Glomerular endothelial cell (primary cell): ENCODE measurements around the gene AP5B1. TPM values are rescaled to one million over a fixed set of nuclear protein-coding genes. Genes with fewer than 3 reads are reported as not detected.

ENCODE experiments used
- DNase-seq: peaks from one replicate; pipeline ENCODE4 v3.0.0-alpha.2; 2011; ENCODE audit warnings: low read depth, low spot score; ENCODE audit errors: extremely low read depth
- total RNA-seq: library from RNA; depleted of rRNA; stranded (reverse); fragments of >200 nt; gene quantifications from 2 replicates; pipeline ENCODE4 v1.2.3, GENCODE V29; 2015

Gene AP5B1
- total RNA-seq, 1 donor from 2014 or later: 18.8 TPM

- DNase-seq: no peak
Measured at GRCh38 chr11:65803797-65804492, 23.2 kb upstream of the AP5B1 start.

- no peak for DNase-seq
Measured at GRCh38 chr11:65802841-65803240, 22.1 kb upstream of the AP5B1 start.

GRCh38 chr11:65801153-65801987 is 20.6 kb upstream of the AP5B1 start:
- no peak for DNase-seq

GRCh38 chr11:65798882-65799281 is 18.1 kb upstream of the AP5B1 start:
- DNase-seq: no peak

GRCh38 chr11:65797711-65798110 is 16.9 kb upstream of the AP5B1 start:
- no peak for DNase-seq

GRCh38 chr11:65796726-65797601 is 16.2 kb upstream of the AP5B1 start:
- DNase-seq: no peak

- no peak for DNase-seq
Measured at GRCh38 chr11:65794570-65795510, 14.1 kb upstream of the AP5B1 start.

- DNase-seq: no peak
Measured at GRCh38 chr11:65793625-65794400, 13.0 kb upstream of the AP5B1 start.

GRCh38 chr11:65793144-65793581 is 12.4 kb upstream of the AP5B1 start:
- DNase-seq: no peak

GRCh38 chr11:65792456-65792855 is 11.7 kb upstream of the AP5B1 start:
- no peak for DNase-seq

GRCh38 chr11:65791719-65792213 is 11.0 kb upstream of the AP5B1 start:
- DNase-seq: no peak

GRCh38 chr11:65790902-65791650 is 10.3 kb upstream of the AP5B1 start:
- no peak for DNase-seq

GRCh38 chr11:65790104-65790901 is 9.5 kb upstream of the AP5B1 start:
- no peak for DNase-seq

- no peak for DNase-seq
Measured at GRCh38 chr11:65789230-65790103, 8.7 kb upstream of the AP5B1 start.

GRCh38 chr11:65788821-65789220 is 8.0 kb upstream of the AP5B1 start:
- DNase-seq: no peak
